ENCODE results near the gene GPATCH2.
"Not testable (repeated sequence)": the region's sequence is repeated elsewhere in the genome, so short reads cannot be mapped to it uniquely, and the experiment has no call there.

The GPATCH2 gene

GRCh38 chr1:217584286-217584811, 46.5 kb downstream of the GPATCH2 start:
- not testable (repeated sequence) for DNase-seq (ENCODE audit: low spot score)

GRCh38 chr1:217577336-217577735, 53.6 kb downstream of the GPATCH2 start:
- no peak for DNase-seq (ENCODE audit: low spot score)

GRCh38 chr1:217574265-217574949, 56.5 kb downstream of the GPATCH2 start:
- DNase-seq (ENCODE audit: low spot score) = no peak

- no peak for DNase-seq (ENCODE audit: low spot score)
Measured at GRCh38 chr1:217569021-217569420, 61.9 kb downstream of the GPATCH2 start.

GRCh38 chr1:217568200-217568599, 62.7 kb downstream of the GPATCH2 start:
- DNase-seq (ENCODE audit: low spot score) = no peak

- no peak for DNase-seq (ENCODE audit: low spot score)
Measured at GRCh38 chr1:217564833-217565232, 66.1 kb downstream of the GPATCH2 start.

- DNase-seq (ENCODE audit: low spot score) = no peak
Measured at GRCh38 chr1:217564207-217564606, 66.7 kb downstream of the GPATCH2 start.

GRCh38 chr1:217563179-217563578, 67.7 kb downstream of the GPATCH2 start:
- DNase-seq (ENCODE audit: low spot score) = no peak

- no peak for DNase-seq (ENCODE audit: low spot score)
Measured at GRCh38 chr1:217562229-217562878, 68.5 kb downstream of the GPATCH2 start.

GRCh38 chr1:217561446-217561845, 69.4 kb downstream of the GPATCH2 start:
- DNase-seq (ENCODE audit: low spot score) = no peak

GRCh38 chr1:217554849-217555248, 76.0 kb downstream of the GPATCH2 start:
- no peak for DNase-seq (ENCODE audit: low spot score)

- no peak for DNase-seq (ENCODE audit: low spot score)
Measured at GRCh38 chr1:217553949-217554509, 76.9 kb downstream of the GPATCH2 start.

GRCh38 chr1:217552339-217552951, 78.4 kb downstream of the GPATCH2 start:
- no peak for DNase-seq (ENCODE audit: low spot score)

GRCh38 chr1:217542837-217543236, 88.1 kb downstream of the GPATCH2 start:
- DNase-seq (ENCODE audit: low spot score) = no peak

- no peak for DNase-seq (ENCODE audit: low spot score)
Measured at GRCh38 chr1:217542136-217542777, 88.6 kb downstream of the GPATCH2 start.

- DNase-seq (ENCODE audit: low spot score) = no peak
Measured at GRCh38 chr1:217540321-217540720, 90.6 kb downstream of the GPATCH2 start.

GRCh38 chr1:217539510-217539909, 91.4 kb downstream of the GPATCH2 start:
- no peak for DNase-seq (ENCODE audit: low spot score)

GRCh38 chr1:217535601-217536377, 95.1 kb downstream of the GPATCH2 start:
- no peak for DNase-seq (ENCODE audit: low spot score)

GRCh38 chr1:217534566-217534965, 96.3 kb downstream of the GPATCH2 start:
- no peak for DNase-seq (ENCODE audit: low spot score)

GRCh38 chr1:217528271-217528670, 102.6 kb downstream of the GPATCH2 start:
- no peak for DNase-seq (ENCODE audit: low spot score)

GRCh38 chr1:217527151-217527550, 103.7 kb downstream of the GPATCH2 start:
- no peak for DNase-seq (ENCODE audit: low spot score)
